T-cell (primary cell): ENCODE results near the gene NF2. TPM values are rescaled to one million over a fixed set of nuclear protein-coding genes. Genes with fewer than 3 reads are reported as not detected.

Experiments used
- ATAC-seq, 4 experiments: fragments of 200-7000 bp in 3 of 4; fragments of 150-1000 bp in 1 of 4; cut with Tn5 transposase; replicated peaks in 1 of 4; 1 replicate in 3 of 4; 2 replicates in 1 of 4; pipeline ENCODE4 v1.10.0; 2021; ENCODE audit warnings: moderate library complexity in 3 of 4, mild to moderate bottlenecking in 2 of 4, moderate number of reproducible peaks in 1 of 4
- CTCF ChIA-PET, 2 donors: fragments of 300-600 bp; sonication (Branson Sonifier 250); formaldehyde crosslinking; loops; one replicate each; lab custom pipeline; 2022; ENCODE audit warnings: antibody characterized with exemption in 2 of 2; lab: Charles Lee
- POLR2A ChIA-PET, 2 donors: fragments of 300-600 bp; sonication (Branson Sonifier 250); formaldehyde crosslinking; loops; one replicate each; lab custom pipeline; 2022; ENCODE audit warnings: antibody characterized with exemption in 2 of 2; lab: Charles Lee
- DNase-seq, 35 experiments: peaks; one replicate each; pipeline versions ENCODE4 v3.0.0 to v3.0.0-alpha.2; 2013 to 2023
- H3K27ac ChIP-seq: one replicate; pipeline ENCODE4 v1.5.1; 2013; ENCODE audit warnings: low read length
- H3K27me3 ChIP-seq, 2 experiments: replicated peaks in 1 of 2; 1 replicate in 1 of 2; 2 replicates in 1 of 2; pipeline versions ENCODE4 v1.6.1 to v1.7.0; 2013; ENCODE audit warnings: low read length in 1 of 2, mixed read lengths in 1 of 2; ENCODE audit not compliant: control insufficient read depth in 2 of 2, insufficient read depth in 2 of 2; ENCODE audit errors: extremely low read depth in 1 of 2
- H3K36me3 ChIP-seq, 2 donors: 1 replicate in 1 of 2; 2 replicates in 1 of 2; pipeline versions ENCODE4 v1.6.1 to v1.7.0; 2013; ENCODE audit warnings: low read length in 1 of 2; ENCODE audit not compliant: control insufficient read depth in 2 of 2, insufficient read depth in 1 of 2; ENCODE audit errors: extremely low read depth in 1 of 2
- H3K4me1 ChIP-seq, 2 experiments: 1 replicate in 1 of 2; 2 replicates in 1 of 2; pipeline versions ENCODE4 v1.6.1 to v1.7.0; 2013; ENCODE audit warnings: low read length in 2 of 2, mixed read lengths in 1 of 2; ENCODE audit not compliant: insufficient read depth in 2 of 2, control insufficient read depth in 1 of 2; ENCODE audit errors: extremely low read depth in 1 of 2
- H3K4me3 ChIP-seq, 2 donors: 1 replicate in 1 of 2; 2 replicates in 1 of 2; pipeline versions ENCODE4 v1.5.1 to v1.7.0; 2013; ENCODE audit warnings: mild to moderate bottlenecking in 2 of 2, low read length in 1 of 2, moderate library complexity in 1 of 2; ENCODE audit not compliant: control insufficient read depth in 1 of 2; ENCODE audit errors: extremely low read depth in 1 of 2
- H3K9me3 ChIP-seq: 2 replicates; pipeline ENCODE4 v1.7.0; 2013
- H3K27ac Mint-ChIP-seq, 2 donors: one replicate each; pipeline ENCODE4 v1.8.0; 2020 to 2021; ENCODE audit warnings: mild to moderate bottlenecking in 2 of 2, mixed read lengths in 2 of 2
- H3K27me3 Mint-ChIP-seq, 2 donors: one replicate each; pipeline ENCODE4 v1.8.0; 2021 to 2022; ENCODE audit warnings: mixed read lengths in 2 of 2
- H3K36me3 Mint-ChIP-seq: one replicate; pipeline ENCODE4 v1.8.0; 2021; ENCODE audit warnings: mixed read lengths
- H3K4me1 Mint-ChIP-seq, 3 donors: one replicate each; pipeline ENCODE4 v1.8.0; 2020 to 2022; ENCODE audit warnings: mixed read lengths in 3 of 3, mild to moderate bottlenecking in 1 of 3
- H3K4me3 Mint-ChIP-seq, 3 donors: one replicate each; pipeline ENCODE4 v1.8.0; 2020 to 2022; ENCODE audit warnings: mild to moderate bottlenecking in 3 of 3, mixed read lengths in 3 of 3, moderate library complexity in 3 of 3
- H3K9me3 Mint-ChIP-seq, 3 donors: one replicate each; pipeline ENCODE4 v1.8.0; 2020 to 2022; ENCODE audit warnings: mixed read lengths in 3 of 3
- WGBS: methylation state at CpG from one replicate; pipeline ENCODE4 v1.1.5; 2013; ENCODE audit warnings: missing lambda C conversion rate; ENCODE audit not compliant: insufficient coverage; 5-methylcytosine and 5-hydroxymethylcytosine counted together
- total RNA-seq, 35 experiments: library from RNA in 6 of 35; stranded (reverse) in 6 of 35; fragments of 120-200 nt in 1 of 35; gene quantifications; one replicate each; pipeline versions ENCODE4 v1.2.1 to v1.2.4 and lab custom pipeline; 2013 to 2026

NF2 gene
- total RNA-seq, 5 donors from 2014 or later (not counting 1 experiment from before 2014, with no cell fraction given) = 26.1 to 33.4 (median 31.9) TPM

DNA sequence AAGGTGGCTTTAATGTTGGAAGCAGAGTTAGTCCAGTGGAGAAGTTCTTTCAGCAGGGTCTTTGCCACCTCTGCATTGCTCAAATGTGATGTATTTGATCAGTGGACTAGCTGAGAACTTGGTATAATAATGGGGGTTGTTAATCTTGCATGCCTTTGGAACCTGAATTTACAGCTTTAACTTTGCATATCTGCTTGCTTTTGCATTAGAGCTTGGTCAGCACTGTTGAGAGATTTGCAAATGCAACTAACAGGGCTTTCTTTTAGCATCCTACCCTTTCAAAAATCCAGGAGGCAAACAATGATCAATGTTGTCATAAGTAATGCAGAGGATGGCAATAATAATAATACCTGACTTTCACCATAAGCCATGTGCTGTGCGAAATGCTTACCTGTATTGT is 48.2 kb downstream of the NF2 start:
- Histone ChIP-seq H3K4me1 (no peaks in the 10 kb centered on the region), H3K9me3 (no peaks in the 10 kb centered on the region), H3K27me3 (no peaks in the 10 kb centered on the region), H3K36me3 (peaks cover 4 to 25% of the 10 kb centered on the region in 2 donors), H3K4me3 (no peak overlapping the region), H3K27ac (no peak overlapping the region)
- Mint-ChIP-seq H3K27me3 (no peaks in the 10 kb centered on the region), H3K9me3 (no peaks in the 10 kb centered on the region), H3K4me3 (no peak overlapping the region), H3K36me3 (peaks cover 22% of the 10 kb centered on the region), H3K4me1 (no peaks in the 10 kb centered on the region), H3K27ac (no peak overlapping the region)
- ChIA-PET CTCF (no interaction called here), POLR2A (no interaction called here)
- DNase-seq (no peak), ATAC-seq (no peak)
- WGBS = no CpG with 5 or more reads among the region's 1 CpG

DNA sequence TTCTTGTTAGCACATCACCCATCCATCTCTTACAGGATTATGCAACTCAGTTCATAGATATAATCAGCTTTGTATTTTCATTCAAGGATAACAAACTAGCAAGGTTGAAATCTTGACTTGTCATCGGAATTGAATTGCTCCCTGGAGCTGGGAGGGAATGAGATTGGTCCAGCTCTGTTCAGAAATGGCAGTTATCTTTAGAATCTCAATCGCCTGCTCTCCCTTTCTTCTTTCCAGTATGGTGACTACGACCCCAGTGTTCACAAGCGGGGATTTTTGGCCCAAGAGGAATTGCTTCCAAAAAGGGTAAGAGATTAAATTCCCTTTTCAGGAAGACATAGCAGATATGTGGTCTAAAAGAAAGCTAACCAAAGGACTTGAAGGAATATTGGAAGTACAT is 51.0 kb downstream of the NF2 start:
- ChIA-PET POLR2A (interaction anchor here in 1 of 2 donors (0.6 kb wide), 2 partner anchors 27 to 156 kb away, joined by 3 to 5 read pairs; no protein-coding TSS in a partner anchor), CTCF (interaction anchor here in 1 of 2 donors (1.2 kb wide), 1 partner anchor 432 kb away, joined by 3 read pairs; no protein-coding TSS in a partner anchor)
- ATAC-seq = no peak
- H3K27me3 ChIP-seq = no peaks in the 10 kb centered on the region
- Mint-ChIP-seq H3K27me3 (no peaks in the 10 kb centered on the region), H3K9me3 (no peaks in the 10 kb centered on the region), H3K27ac (no peak overlapping the region), H3K36me3 (peaks cover 27% of the 10 kb centered on the region), H3K4me3 (no peak overlapping the region), H3K4me1 (no peaks in the 10 kb centered on the region)
- no peak for DNase-seq
- H3K4me3 ChIP-seq = no peak overlapping the region
- no CpG with 5 or more reads among the region's 4 CpGs for WGBS
- no peak overlapping the region for H3K27ac ChIP-seq
- H3K4me1 ChIP-seq = no peaks in the 10 kb centered on the region
- peaks cover 6 to 39% of the 10 kb centered on the region in 2 donors for H3K36me3 ChIP-seq
- no peaks in the 10 kb centered on the region for H3K9me3 ChIP-seq

DNA sequence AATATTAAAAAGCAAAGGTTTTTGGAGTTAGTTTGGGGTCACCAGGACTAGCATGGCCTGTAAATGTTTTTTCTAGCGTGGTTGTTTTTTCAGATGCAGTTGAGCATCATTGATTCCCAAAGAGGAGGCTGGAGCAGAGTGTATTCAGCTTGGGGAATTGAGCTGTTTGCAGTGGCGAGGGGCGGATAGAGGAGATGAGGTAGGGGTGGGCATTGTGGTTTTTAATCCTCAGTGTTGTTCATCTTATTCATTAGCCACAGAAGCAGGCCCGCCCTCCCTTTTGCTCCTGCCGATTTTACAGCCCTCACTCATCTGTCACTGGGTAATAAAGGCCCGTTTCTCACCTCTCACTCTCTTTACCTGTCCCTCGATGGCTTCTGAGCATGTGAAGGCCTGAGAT is 51.4 kb downstream of the NF2 start:
- 75% methylated on average over 1 of the region's 7 CpGs for WGBS
- H3K27ac ChIP-seq = no peak overlapping the region
- no peaks in the 10 kb centered on the region for H3K27me3 ChIP-seq
- CTCF ChIA-PET = no interaction called here
- H3K4me3 Mint-ChIP-seq = no peak overlapping the region
- no peaks in the 10 kb centered on the region for H3K9me3 Mint-ChIP-seq
- no peaks in the 10 kb centered on the region for H3K9me3 ChIP-seq
- no peak overlapping the region for H3K27ac Mint-ChIP-seq
- ATAC-seq (no peak), DNase-seq (no peak)
- H3K36me3 ChIP-seq = peaks cover 6 to 42% of the 10 kb centered on the region in 2 donors
- H3K27me3 Mint-ChIP-seq = no peaks in the 10 kb centered on the region
- peaks cover 31% of the 10 kb centered on the region for H3K36me3 Mint-ChIP-seq
- no peak overlapping the region for H3K4me3 ChIP-seq
- H3K4me1 ChIP-seq = no peaks in the 10 kb centered on the region
- POLR2A ChIA-PET = interaction anchor here in 1 of 2 donors (0.6 kb wide), 1 partner anchor 156 kb away, joined by 5 read pairs; no protein-coding TSS in a partner anchor
- H3K4me1 Mint-ChIP-seq = no peaks in the 10 kb centered on the region

DNA sequence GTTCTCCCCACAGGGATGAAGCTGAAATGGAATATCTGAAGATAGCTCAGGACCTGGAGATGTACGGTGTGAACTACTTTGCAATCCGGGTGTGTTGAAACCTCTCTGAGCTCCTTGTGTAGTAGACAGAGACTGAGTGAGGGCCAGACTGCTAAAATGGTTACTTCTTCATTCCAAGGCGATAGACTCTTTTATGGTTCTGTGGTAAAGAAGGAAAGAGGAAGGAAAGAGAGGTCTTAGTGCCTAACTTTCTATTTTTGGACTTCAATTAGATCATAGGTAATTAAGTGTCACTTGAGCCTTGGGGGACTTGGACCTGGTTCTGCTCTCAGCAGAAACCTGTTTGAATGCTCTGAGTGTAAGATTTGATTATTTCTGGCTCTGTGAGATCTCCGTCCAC is 54.7 kb downstream of the NF2 start:
- no peaks in the 10 kb centered on the region for H3K4me1 ChIP-seq
- POLR2A ChIA-PET = interaction anchor here in 1 of 2 donors (0.6 kb wide), 1 partner anchor 289 kb away, joined by 3 read pairs; no protein-coding TSS in a partner anchor
- no peaks in the 10 kb centered on the region for H3K4me1 Mint-ChIP-seq
- CTCF ChIA-PET = no interaction called here
- DNase-seq (no peak), ATAC-seq (no peak)
- no peaks in the 10 kb centered on the region for H3K9me3 Mint-ChIP-seq
- no peaks in the 10 kb centered on the region for H3K27me3 ChIP-seq
- no peak overlapping the region for H3K4me3 ChIP-seq
- peaks cover 38% of the 10 kb centered on the region for H3K36me3 Mint-ChIP-seq
- peaks cover 6 to 65% of the 10 kb centered on the region in 2 donors for H3K36me3 ChIP-seq
- H3K4me3 Mint-ChIP-seq = no peak overlapping the region
- no peak overlapping the region for H3K27ac Mint-ChIP-seq
- no peak overlapping the region for H3K27ac ChIP-seq
- no peaks in the 10 kb centered on the region for H3K9me3 ChIP-seq
- no CpG with 5 or more reads among the region's 4 CpGs for WGBS
- no peaks in the 10 kb centered on the region for H3K27me3 Mint-ChIP-seq

DNA sequence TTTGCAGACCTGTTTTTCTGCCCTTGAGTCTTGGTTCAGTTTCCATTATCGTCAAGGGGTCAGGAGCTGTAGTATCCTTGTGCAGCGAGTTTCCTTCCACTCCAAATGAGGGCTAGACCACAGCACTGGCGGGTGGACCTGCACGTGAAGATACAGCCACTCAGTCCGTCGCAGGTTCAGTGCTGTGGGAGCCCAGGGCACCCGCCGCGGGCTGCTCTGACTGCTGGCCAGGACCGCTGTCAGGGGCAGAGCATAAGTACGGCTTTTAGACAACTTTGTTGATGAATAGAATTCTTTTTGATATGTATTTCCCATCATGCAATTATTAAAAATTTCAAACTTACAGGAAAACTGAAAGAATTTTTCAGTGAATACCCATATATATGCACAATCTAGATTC is 56.6 kb downstream of the NF2 start:
- CTCF ChIA-PET = no interaction called here
- H3K36me3 ChIP-seq = peaks cover 6 to 69% of the 10 kb centered on the region in 2 donors
- POLR2A ChIA-PET = no interaction called here
- H3K4me3 ChIP-seq = no peak overlapping the region
- H3K9me3 ChIP-seq = no peaks in the 10 kb centered on the region
- no peak overlapping the region for H3K27ac ChIP-seq
- no peak for ATAC-seq
- no peaks in the 10 kb centered on the region for H3K27me3 ChIP-seq
- Mint-ChIP-seq H3K27ac (no peak overlapping the region), H3K27me3 (no peaks in the 10 kb centered on the region), H3K36me3 (peaks cover 49% of the 10 kb centered on the region), H3K9me3 (no peaks in the 10 kb centered on the region), H3K4me1 (no peaks in the 10 kb centered on the region), H3K4me3 (no peak overlapping the region)
- no peaks in the 10 kb centered on the region for H3K4me1 ChIP-seq
- 94% methylated on average over 2 of the region's 11 CpGs for WGBS
- DNase-seq = no peak

DNA sequence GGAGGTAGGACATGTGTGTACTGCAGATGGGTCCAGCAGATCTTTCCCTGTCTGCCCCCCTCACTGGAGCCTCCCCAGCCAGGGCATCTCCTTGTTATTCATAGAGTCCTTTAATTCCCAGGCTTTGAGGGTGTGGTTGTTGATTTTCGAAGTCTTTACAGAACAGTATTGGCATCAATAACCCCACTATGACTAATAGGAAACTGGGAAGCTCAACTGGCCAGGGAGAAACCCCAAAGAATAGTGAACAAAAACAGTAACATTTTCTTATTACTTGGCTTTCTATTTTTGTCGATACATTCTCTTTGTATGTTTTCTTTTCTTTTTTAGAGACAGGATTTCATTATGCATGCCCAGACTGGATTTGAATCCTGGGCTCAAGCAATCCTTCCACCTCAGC is 57.9 kb downstream of the NF2 start:
- Histone ChIP-seq H3K4me3 (no peak overlapping the region), H3K9me3 (no peaks in the 10 kb centered on the region), H3K36me3 (peaks cover 5 to 74% of the 10 kb centered on the region in 2 donors), H3K27ac (no peak overlapping the region), H3K27me3 (no peaks in the 10 kb centered on the region), H3K4me1 (no peaks in the 10 kb centered on the region)
- no peak overlapping the region for H3K27ac Mint-ChIP-seq
- H3K27me3 Mint-ChIP-seq = no peaks in the 10 kb centered on the region
- no peaks in the 10 kb centered on the region for H3K4me1 Mint-ChIP-seq
- H3K4me3 Mint-ChIP-seq = no peak overlapping the region
- ChIA-PET CTCF (interaction anchor here in 1 of 2 donors (0.6 kb wide), 1 partner anchor 215 kb away, joined by 6 read pairs; no protein-coding TSS in a partner anchor), POLR2A (no interaction called here)
- H3K36me3 Mint-ChIP-seq = peaks cover 45% of the 10 kb centered on the region
- no CpG with 5 or more reads among the region's 2 CpGs for WGBS
- H3K9me3 Mint-ChIP-seq = no peaks in the 10 kb centered on the region
- ATAC-seq = no peak
- no peak for DNase-seq
